Parathyroid adenoma (tissue), 2 donors: ENCODE measurements around the gene KDSR.

Source experiments
- H2AFZ ChIP-seq: fragments of 300-600 bp; sonication (generic); one replicate; pipeline ENCODE4 v1.7.0; 2017; ENCODE audit warnings: antibody characterized with exemption, mild to moderate bottlenecking
- H3K27ac ChIP-seq: fragments of 300-600 bp; sonication (generic); one replicate; pipeline ENCODE4 v1.7.0; 2017
- H3K27me3 ChIP-seq: fragments of 300-600 bp; sonication (generic); one replicate; pipeline ENCODE4 v1.7.0; 2017; ENCODE audit warnings: low read length; ENCODE audit not compliant: control insufficient read depth, insufficient read depth
- H3K36me3 ChIP-seq: fragments of 300-600 bp; sonication (generic); one replicate; pipeline ENCODE4 v1.7.0; 2017; ENCODE audit warnings: low read length; ENCODE audit not compliant: control insufficient read depth, insufficient read depth
- H3K4me1 ChIP-seq: fragments of 300-600 bp; sonication (generic); one replicate; pipeline ENCODE4 v1.7.0; 2017; ENCODE audit warnings: control low read depth
- H3K4me2 ChIP-seq: fragments of 300-600 bp; sonication (generic); one replicate; pipeline ENCODE4 v1.7.0; 2017; ENCODE audit warnings: low read length
- H3K4me3 ChIP-seq: fragments of 300-600 bp; sonication (generic); one replicate; pipeline ENCODE4 v1.7.0; 2017; ENCODE audit warnings: low read depth, low read length
- H3K79me2 ChIP-seq: fragments of 300-600 bp; sonication (generic); one replicate; pipeline ENCODE4 v1.7.0; 2017; ENCODE audit warnings: control low read depth
- H3K9ac ChIP-seq: fragments of 300-600 bp; sonication (generic); one replicate; pipeline ENCODE4 v1.7.0; 2017; ENCODE audit warnings: mild to moderate bottlenecking
- H3K9me3 ChIP-seq: fragments of 300-600 bp; sonication (generic); one replicate; pipeline ENCODE4 v1.7.0; 2017; ENCODE audit warnings: low read length; ENCODE audit not compliant: control insufficient read depth
- TF ChIP-seq, protein P1 (sequence below): fragments of 300-600 bp; sonication (generic); IDR thresholded peaks from one replicate; pipeline ENCODE4 v1.7.0; 2017; ENCODE audit warnings: antibody characterized with exemption, mild to moderate bottlenecking
- donor health status: primary hyperparathyroidism.

KDSR gene

DNA sequence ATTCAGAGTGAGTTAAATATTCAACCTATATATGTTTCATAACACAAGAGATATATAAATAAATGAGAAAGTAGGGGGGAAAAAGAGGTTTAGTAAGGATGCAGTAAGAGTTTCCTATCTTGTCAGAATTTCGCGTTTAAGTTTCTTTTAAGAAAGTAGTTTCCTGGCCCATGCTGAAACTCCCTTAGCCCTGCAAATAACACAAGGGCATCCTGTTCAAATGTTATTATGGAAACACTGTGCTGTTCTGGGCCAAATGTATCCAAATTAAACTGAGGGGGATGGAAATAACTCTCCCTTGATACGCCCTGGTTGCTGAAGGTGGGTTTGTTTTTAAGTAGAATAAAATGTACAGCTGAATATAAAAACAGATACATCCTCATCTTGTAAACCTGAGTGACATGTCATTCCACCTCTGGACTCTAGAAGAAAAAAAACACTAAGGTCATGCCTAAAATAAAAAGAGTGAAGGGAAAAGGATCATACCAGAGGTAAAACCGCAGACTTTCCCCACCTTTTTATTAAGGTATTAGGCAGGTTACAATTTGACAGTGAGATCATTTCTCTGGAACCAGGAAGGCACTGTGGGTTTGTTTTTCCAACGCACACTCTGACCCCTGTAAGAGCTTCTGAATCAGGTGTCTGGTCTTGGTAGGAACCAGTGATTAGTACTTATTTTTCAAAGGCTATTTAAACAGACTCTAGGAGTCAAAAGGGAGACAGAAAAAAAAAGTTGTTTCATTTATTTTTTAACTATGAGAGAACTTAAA is 64.2 kb downstream of the KDSR start:
- H3K36me3 ChIP-seq: no peaks in the 10 kb centered on the region
- no peak overlapping the region for H3K27ac ChIP-seq
- no peak overlapping the region for H3K9ac ChIP-seq
- H3K27me3 ChIP-seq: no peaks in the 10 kb centered on the region
- peaks cover 21% of the 10 kb centered on the region for H3K79me2 ChIP-seq
- no peak overlapping the region for H2AFZ ChIP-seq
- no peaks in the 10 kb centered on the region for H3K9me3 ChIP-seq
- H3K4me3 ChIP-seq: no peak overlapping the region
- TF ChIP-seq, protein P1, sequence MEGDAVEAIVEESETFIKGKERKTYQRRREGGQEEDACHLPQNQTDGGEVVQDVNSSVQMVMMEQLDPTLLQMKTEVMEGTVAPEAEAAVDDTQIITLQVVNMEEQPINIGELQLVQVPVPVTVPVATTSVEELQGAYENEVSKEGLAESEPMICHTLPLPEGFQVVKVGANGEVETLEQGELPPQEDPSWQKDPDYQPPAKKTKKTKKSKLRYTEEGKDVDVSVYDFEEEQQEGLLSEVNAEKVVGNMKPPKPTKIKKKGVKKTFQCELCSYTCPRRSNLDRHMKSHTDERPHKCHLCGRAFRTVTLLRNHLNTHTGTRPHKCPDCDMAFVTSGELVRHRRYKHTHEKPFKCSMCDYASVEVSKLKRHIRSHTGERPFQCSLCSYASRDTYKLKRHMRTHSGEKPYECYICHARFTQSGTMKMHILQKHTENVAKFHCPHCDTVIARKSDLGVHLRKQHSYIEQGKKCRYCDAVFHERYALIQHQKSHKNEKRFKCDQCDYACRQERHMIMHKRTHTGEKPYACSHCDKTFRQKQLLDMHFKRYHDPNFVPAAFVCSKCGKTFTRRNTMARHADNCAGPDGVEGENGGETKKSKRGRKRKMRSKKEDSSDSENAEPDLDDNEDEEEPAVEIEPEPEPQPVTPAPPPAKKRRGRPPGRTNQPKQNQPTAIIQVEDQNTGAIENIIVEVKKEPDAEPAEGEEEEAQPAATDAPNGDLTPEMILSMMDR: no peak
- H3K4me1 ChIP-seq: no peaks in the 10 kb centered on the region
- no peak overlapping the region for H3K4me2 ChIP-seq

DNA sequence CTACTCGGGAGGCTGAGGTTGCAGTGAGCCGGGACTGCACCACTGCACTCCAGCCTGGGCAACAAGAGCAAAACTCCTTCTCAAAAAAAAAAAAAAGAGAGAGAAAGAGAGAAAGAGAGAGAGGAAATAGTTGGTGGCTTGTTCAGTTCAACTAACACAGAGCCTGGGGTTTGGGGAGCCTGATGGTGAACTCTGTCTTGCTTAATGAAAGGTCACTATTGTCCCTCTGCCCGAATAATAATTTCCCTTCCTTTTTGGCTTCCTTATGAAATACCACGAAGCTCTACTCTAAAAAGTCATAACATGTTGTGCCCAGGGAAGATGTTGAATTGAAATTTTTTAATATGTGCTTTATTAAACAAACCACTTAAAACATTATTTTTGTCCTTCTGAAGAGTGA is 64.8 kb downstream of the KDSR start:
- H3K27me3 ChIP-seq: no peaks in the 10 kb centered on the region
- H3K9me3 ChIP-seq: no peaks in the 10 kb centered on the region
- no peaks in the 10 kb centered on the region for H3K4me1 ChIP-seq
- no peak overlapping the region for H2AFZ ChIP-seq
- H3K4me2 ChIP-seq: no peak overlapping the region
- H3K36me3 ChIP-seq: no peaks in the 10 kb centered on the region
- TF ChIP-seq, protein P1: no peak
- H3K9ac ChIP-seq: no peak overlapping the region
- no peak overlapping the region for H3K4me3 ChIP-seq
- peaks cover 24% of the 10 kb centered on the region for H3K79me2 ChIP-seq
- no peak overlapping the region for H3K27ac ChIP-seq

DNA sequence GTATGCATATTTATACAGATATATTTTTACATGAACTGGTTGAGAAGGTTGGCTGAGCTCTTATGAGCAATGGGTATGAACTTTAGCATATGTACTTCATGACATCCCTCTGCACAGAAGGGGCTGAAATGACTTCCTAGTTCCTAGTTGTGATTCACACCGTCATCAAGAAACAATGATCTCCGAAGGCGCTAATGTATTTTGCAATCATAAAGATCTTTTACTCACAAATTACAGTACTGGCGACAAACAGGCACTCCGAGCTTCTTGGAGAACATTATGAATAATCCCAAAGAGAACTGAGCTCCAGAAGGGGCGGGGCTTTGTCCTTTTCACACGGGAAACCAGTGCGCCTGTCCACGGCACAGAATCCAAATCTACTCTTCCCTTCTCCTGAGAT is 65.6 kb downstream of the KDSR start:
- Histone ChIP-seq H3K27ac (no peak overlapping the region), H3K4me3 (no peak overlapping the region), H2AFZ (no peak overlapping the region), H3K27me3 (no peaks in the 10 kb centered on the region), H3K9me3 (no peaks in the 10 kb centered on the region), H3K4me1 (no peaks in the 10 kb centered on the region), H3K36me3 (no peaks in the 10 kb centered on the region), H3K9ac (no peak overlapping the region), H3K79me2 (peaks cover 26% of the 10 kb centered on the region), H3K4me2 (no peak overlapping the region)
- TF ChIP-seq, protein P1: no peak

DNA sequence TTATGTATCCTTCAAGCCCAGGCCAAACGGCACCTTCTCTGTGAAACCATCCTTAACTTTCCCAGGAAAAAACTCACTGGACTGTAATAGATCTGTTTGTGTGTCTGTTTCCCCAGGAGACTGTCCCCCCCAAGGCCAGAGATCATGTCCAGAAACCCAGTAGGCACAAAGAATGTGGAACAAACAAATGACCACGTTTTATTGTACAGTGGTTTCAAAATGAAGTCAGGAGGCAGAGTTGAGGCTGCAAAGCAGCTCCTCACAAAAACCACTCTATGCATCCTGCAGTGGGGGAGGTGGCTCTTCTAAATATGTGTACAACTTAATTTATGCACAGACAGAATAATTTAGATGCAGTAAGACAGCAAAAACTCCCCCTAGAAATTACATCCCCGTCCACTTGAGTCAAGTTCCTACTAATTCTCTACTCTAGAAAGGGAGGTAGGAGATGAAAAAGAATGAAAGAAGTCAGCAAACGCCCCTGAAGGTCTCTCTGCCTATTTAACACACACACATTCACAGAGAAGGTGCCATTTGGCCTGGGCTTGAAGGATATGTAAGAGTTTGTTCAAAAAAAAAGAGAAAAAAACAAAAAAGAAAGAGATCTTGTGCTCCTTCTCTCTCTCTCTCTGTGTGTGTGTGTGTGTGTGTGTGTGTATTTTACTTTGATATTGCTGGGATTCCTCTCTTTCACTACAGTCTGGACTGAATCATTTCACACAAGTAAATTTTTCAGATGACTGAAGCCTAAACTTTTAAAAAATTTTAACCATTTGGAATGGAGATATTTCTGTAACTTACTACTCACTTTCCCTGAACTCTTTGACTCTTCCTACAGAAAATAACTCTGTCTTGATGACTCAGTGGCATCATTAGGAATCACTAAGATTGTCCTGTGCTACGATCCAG is 66.9 kb downstream of the KDSR start:
- Histone ChIP-seq H3K27me3 (no peaks in the 10 kb centered on the region), H2AFZ (no peak overlapping the region), H3K27ac (no peak overlapping the region), H3K4me3 (no peak overlapping the region), H3K4me1 (no peaks in the 10 kb centered on the region), H3K36me3 (no peaks in the 10 kb centered on the region), H3K79me2 (peaks cover 31% of the 10 kb centered on the region), H3K9ac (no peak overlapping the region), H3K9me3 (no peaks in the 10 kb centered on the region), H3K4me2 (no peak overlapping the region)
- TF ChIP-seq, protein P1: no peak
